Naive B cell (primary cell): Measurements from ENCODE around the gene ARRDC1. TPM values are rescaled to one million over a fixed set of nuclear protein-coding genes. Genes with fewer than 3 reads are reported as not detected.
A peak's percentile ranks its signal among the peaks of the same experiment; 100 is the strongest.

Experiments used
- ATAC-seq, 2 donors: fragments of 150-1000 bp; cut with Tn5 transposase; 2 replicates each; pipeline ENCODE4 v1.10.0; 2021; ENCODE audit warnings: low read depth in 2 of 2, mild to moderate bottlenecking in 2 of 2, moderate library complexity in 2 of 2
- DNase-seq: peaks from one replicate; pipeline ENCODE4 v3.0.0; 2022
- H3K27ac Mint-ChIP-seq, 6 donors: one replicate each; pipeline ENCODE4 v1.8.0; 2020 to 2022; ENCODE audit warnings: mild to moderate bottlenecking in 6 of 6, mixed read lengths in 6 of 6, moderate library complexity in 5 of 6, inconsistent platforms in 2 of 6
- H3K27me3 Mint-ChIP-seq, 3 donors: one replicate each; pipeline ENCODE4 v1.8.0; 2021 to 2022; ENCODE audit warnings: mixed read lengths in 3 of 3, mild to moderate bottlenecking in 1 of 3
- H3K36me3 Mint-ChIP-seq, 2 donors: one replicate each; pipeline ENCODE4 v1.8.0; 2020 to 2022; ENCODE audit warnings: mixed read lengths in 2 of 2, inconsistent platforms in 1 of 2, mild to moderate bottlenecking in 1 of 2
- H3K4me1 Mint-ChIP-seq, 3 donors: one replicate each; pipeline ENCODE4 v1.8.0; 2020 to 2022; ENCODE audit warnings: mixed read lengths in 3 of 3, inconsistent platforms in 1 of 3, mild to moderate bottlenecking in 1 of 3, moderate library complexity in 1 of 3
- H3K4me3 Mint-ChIP-seq, 8 donors: one replicate each; pipeline ENCODE4 v1.8.0; 2020 to 2022; ENCODE audit warnings: mild to moderate bottlenecking in 8 of 8, mixed read lengths in 8 of 8, moderate library complexity in 8 of 8, inconsistent platforms in 2 of 8
- H3K9me3 Mint-ChIP-seq, 7 donors: one replicate each; pipeline ENCODE4 v1.8.0; 2020 to 2022; ENCODE audit warnings: mixed read lengths in 7 of 7, mild to moderate bottlenecking in 5 of 7, inconsistent platforms in 2 of 7, moderate library complexity in 1 of 7
- polyA plus RNA-seq, 6 donors: library from polyadenylated mRNA; unstranded; fragments of 300-500 nt; fragmentation: Illumina TruSeq; gene quantifications; one replicate each; pipeline ENCODE4 v1.2.3, GENCODE V29; 2021; ENCODE audit warnings: low read depth in 6 of 6

Gene ARRDC1
- polyA plus RNA-seq, 6 donors from 2014 or later = 30.3 to 65.5 (median 40.0) TPM

DNA sequence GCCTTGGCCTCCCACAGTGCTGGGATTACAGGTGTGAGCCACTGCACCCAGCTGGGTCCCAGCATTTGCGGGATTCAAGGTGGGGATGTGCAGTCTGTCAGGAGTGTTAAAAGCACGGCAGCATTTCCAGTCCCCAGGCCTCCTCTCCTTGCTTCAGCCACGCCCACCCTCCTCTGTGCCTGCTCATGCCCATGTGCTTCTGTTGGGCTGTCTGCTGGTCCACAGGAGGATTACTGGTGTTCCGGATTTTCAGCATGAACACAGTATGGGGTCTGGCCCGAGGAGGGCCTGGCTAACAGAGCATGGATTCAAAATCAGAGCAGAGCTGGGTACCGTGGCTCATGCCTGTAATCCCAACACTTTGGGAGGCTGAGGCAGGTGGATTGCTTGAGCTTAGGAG, 5.5 kb downstream of the ARRDC1 start:
- no peaks in the 10 kb centered on the region for H3K36me3 Mint-ChIP-seq
- H3K9me3 Mint-ChIP-seq = peaks cover 0 to 2% (median 0%) of the 10 kb centered on the region in 7 donors
- no peaks in the 10 kb centered on the region for H3K27me3 Mint-ChIP-seq
- H3K4me3 Mint-ChIP-seq = no peak overlapping the region
- no peak for DNase-seq
- no peak overlapping the region for H3K27ac Mint-ChIP-seq
- H3K4me1 Mint-ChIP-seq = peaks cover 15 to 37% (median 25%) of the 10 kb centered on the region in 3 donors
- no peak for ATAC-seq

DNA sequence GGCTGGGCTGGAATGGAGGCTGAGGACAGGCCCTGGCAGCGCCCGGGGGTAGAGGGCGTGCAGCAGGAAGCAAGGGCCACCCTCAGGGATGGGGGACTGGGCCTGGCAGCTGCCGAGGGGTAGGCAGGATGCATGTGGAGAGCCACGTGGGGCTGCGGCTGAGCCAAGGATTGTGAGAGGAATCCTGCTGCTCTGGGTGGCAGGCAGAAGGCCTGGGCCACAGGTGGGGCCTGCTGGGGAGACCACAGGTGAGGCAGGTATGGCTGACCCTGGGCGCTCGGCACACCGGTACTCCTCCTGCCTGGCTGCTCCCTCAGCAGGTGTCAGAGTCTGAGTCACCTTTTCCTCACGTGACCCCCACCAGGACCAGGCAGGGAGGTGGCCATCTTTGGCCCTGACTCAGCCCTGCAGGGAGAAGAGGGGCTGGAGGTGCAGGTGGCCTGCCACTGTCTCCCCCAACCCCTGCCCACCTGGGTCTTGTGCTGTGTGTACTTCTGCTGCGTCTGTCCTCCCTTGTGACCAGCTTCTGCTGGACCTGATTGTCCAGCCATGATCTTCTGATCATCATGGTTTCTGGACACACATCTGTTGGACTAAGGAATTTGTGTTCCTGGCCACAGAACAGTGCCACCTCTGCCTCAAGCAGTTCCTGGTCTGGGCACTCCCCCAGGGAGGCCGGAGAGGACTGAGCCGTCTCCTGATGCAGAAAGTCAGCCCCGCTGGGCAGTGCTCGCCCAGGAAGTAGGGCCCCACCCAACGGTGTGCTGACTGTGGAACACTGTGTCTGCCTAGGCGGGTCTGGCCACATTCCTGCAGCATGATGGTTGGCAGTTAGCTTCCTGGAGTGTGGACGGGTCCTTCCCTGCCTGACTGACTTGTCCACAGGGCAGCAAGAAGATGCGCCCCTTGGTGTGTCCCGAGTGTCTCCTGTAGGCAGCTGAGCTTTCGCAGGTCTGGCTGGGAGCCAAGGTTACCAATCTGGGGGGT, 6.4 kb downstream of the ARRDC1 start:
- Mint-ChIP-seq H3K4me1 (peaks cover 13 to 32% (median 19%) of the 10 kb centered on the region in 3 donors), H3K4me3 (peak overlapping the region in 1 of 8 donors; percentile 49), H3K27me3 (no peaks in the 10 kb centered on the region), H3K36me3 (no peaks in the 10 kb centered on the region), H3K9me3 (peaks cover 0 to 2% (median 0%) of the 10 kb centered on the region in 7 donors), H3K27ac (no peak overlapping the region)
- ATAC-seq (no peak), DNase-seq (no peak)

DNA sequence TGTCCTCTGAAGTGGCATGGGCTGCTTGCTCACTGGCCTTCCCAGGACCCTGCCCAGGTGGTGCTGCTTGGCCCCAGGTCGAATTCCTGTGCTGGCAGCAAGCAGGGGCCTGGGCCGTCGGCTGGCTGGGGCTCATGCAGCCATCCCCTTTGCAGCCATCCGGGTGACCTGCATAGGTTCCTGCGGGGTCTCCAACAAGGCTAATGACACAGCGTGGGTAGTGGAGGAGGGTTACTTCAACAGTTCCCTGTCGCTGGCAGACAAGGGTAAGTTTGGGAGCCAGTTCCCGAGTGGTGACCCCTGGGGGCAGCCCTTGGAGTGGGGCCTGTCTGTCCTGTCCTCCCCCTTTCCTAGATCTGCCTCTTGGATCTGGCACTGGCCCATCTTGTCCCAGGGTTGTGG, 7.3 kb downstream of the ARRDC1 start:
- DNase-seq = no peak
- Mint-ChIP-seq H3K27ac (peak overlapping the region in 1 of 6 donors; percentile 9), H3K27me3 (no peaks in the 10 kb centered on the region), H3K4me3 (peak overlapping the region in 1 of 8 donors; percentile 54), H3K36me3 (no peaks in the 10 kb centered on the region), H3K9me3 (peaks cover 0 to 2% (median 0%) of the 10 kb centered on the region in 7 donors), H3K4me1 (peaks cover 13 to 32% (median 19%) of the 10 kb centered on the region in 3 donors)
- no peak for ATAC-seq

DNA sequence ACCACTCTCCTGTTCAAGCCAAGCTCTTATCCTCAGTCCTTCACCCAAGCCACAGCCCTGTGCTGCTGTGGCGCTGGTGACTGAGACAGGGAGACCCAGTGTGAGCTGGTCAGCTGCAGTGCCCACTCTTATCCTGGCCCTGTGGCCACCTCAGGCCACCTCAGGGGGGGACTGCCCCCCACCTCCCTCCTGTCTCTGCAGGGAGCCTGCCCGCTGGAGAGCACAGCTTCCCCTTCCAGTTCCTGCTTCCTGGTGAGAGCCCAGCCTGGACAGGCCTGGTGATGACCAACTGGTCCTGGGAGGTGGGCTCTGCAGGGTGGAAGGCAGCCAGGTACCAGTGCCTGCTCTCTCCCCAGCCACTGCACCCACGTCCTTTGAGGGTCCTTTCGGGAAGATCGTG, 7.8 kb downstream of the ARRDC1 start:
- DNase-seq (no peak), ATAC-seq (no peak)
- Mint-ChIP-seq H3K4me3 (no peak overlapping the region), H3K36me3 (no peaks in the 10 kb centered on the region), H3K27me3 (no peaks in the 10 kb centered on the region), H3K4me1 (peaks cover 17 to 34% (median 23%) of the 10 kb centered on the region in 3 donors), H3K27ac (no peak overlapping the region), H3K9me3 (peaks cover 0 to 2% (median 0%) of the 10 kb centered on the region in 7 donors)

DNA sequence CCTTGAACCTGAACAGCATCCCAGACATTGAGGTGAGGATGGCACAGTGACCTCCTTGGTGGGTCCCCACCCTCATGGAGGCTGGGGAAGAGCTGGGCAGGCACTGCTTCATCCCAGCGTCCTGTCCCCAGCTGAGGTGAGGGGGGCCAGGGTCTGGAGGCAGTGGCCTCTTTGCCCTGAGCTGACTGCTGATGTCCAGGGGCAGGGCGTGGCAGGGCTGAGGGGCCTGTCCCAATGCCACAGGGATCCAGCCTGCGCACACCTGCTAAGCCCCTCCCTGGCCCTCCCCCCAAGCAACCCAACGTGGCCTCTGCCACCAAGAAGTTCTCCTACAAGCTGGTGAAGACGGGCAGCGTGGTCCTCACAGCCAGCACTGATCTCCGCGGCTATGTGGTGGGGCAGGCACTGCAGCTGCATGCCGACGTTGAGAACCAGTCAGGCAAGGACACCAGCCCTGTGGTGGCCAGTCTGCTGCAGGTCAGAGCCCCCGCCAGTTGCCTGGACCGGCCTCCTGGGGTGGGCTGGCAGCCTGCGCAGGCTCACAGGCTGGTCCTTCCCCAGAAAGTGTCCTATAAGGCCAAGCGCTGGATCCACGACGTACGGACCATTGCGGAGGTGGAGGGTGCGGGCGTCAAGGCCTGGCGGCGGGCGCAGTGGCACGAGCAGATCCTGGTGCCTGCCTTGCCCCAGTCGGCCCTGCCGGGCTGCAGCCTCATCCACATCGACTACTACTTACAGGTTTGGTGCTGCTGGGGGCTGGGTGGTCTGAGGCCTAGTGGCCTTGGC, 8.4 kb downstream of the ARRDC1 start:
- H3K36me3 Mint-ChIP-seq = no peaks in the 10 kb centered on the region
- ATAC-seq = no peak
- peaks cover 0 to 2% (median 0%) of the 10 kb centered on the region in 7 donors for H3K9me3 Mint-ChIP-seq
- DNase-seq = no peak
- no peaks in the 10 kb centered on the region for H3K27me3 Mint-ChIP-seq
- H3K4me1 Mint-ChIP-seq = peaks cover 17 to 27% (median 23%) of the 10 kb centered on the region in 3 donors
- no peak overlapping the region for H3K27ac Mint-ChIP-seq
- no peak overlapping the region for H3K4me3 Mint-ChIP-seq

DNA sequence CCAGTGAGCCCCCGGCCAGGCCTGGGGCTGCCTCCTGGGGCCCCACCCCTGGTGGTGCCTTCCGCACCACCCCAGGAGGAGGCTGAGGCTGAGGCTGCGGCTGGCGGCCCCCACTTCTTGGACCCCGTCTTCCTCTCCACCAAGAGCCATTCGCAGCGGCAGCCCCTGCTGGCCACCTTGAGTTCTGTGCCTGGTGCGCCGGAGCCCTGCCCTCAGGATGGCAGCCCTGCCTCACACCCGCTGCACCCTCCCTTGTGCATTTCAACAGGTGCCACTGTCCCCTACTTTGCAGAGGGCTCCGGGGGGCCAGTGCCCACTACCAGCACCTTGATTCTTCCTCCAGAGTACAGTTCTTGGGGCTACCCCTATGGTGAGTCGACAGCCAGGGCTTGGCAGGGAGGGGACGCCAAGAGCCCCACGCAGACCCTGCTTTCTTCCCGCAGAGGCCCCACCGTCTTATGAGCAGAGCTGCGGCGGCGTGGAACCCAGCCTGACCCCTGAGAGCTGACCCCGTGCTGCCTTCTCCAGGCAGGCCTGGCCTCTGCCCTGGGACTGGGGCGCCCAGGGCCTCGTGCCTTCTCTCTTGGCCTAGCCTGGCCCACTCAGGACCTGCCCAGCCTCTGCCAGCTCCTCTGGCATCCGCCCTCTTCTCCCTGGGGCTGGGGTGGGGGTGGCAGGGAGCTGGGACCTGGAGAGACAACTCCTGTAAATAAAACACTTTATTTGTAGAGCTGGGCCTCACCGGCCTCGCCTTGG, 9.3 kb downstream of the ARRDC1 start:
- DNase-seq (no peak), ATAC-seq (no peak)
- H3K27me3 Mint-ChIP-seq = no peaks in the 10 kb centered on the region
- H3K4me1 Mint-ChIP-seq = peaks cover 21 to 32% (median 28%) of the 10 kb centered on the region in 3 donors
- H3K27ac Mint-ChIP-seq = no peak overlapping the region
- peaks cover 0 to 2% (median 0%) of the 10 kb centered on the region in 7 donors for H3K9me3 Mint-ChIP-seq
- peak overlapping the region in 1 of 8 donors; percentile 51 for H3K4me3 Mint-ChIP-seq
- no peaks in the 10 kb centered on the region for H3K36me3 Mint-ChIP-seq

DNA sequence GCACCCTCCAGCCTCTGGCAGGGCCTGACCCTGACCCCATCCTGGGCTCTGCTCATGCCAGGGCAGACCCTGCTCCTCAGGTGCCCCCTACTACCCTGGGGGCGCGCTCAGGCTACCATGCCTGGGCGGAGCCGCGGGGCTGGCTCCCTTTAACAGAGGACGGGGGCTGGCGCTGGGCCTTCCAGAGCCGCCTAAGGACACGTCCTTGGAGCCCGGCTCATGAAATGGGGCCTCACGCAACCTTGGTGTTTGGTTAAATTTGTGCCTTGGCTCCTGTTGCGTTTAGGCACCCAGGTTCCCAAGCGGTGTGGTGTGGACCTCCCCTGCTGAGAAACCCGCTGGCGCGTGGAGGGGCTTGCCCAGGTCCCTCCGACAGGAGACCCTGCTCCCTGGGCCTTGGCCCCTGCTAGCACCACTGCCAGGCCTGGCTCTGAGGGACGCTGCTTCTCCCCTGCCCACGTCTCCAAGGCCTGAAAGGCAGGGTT, 9.9 kb downstream of the ARRDC1 start:
- ATAC-seq (no peak), DNase-seq (no peak)
- Mint-ChIP-seq H3K9me3 (peaks cover 0 to 2% (median 0%) of the 10 kb centered on the region in 7 donors), H3K27me3 (no peaks in the 10 kb centered on the region), H3K4me3 (peak overlapping the region in 2 of 8 donors; percentile 37 to 87), H3K27ac (no peak overlapping the region), H3K36me3 (no peaks in the 10 kb centered on the region), H3K4me1 (peaks cover 24 to 33% (median 31%) of the 10 kb centered on the region in 3 donors)

DNA sequence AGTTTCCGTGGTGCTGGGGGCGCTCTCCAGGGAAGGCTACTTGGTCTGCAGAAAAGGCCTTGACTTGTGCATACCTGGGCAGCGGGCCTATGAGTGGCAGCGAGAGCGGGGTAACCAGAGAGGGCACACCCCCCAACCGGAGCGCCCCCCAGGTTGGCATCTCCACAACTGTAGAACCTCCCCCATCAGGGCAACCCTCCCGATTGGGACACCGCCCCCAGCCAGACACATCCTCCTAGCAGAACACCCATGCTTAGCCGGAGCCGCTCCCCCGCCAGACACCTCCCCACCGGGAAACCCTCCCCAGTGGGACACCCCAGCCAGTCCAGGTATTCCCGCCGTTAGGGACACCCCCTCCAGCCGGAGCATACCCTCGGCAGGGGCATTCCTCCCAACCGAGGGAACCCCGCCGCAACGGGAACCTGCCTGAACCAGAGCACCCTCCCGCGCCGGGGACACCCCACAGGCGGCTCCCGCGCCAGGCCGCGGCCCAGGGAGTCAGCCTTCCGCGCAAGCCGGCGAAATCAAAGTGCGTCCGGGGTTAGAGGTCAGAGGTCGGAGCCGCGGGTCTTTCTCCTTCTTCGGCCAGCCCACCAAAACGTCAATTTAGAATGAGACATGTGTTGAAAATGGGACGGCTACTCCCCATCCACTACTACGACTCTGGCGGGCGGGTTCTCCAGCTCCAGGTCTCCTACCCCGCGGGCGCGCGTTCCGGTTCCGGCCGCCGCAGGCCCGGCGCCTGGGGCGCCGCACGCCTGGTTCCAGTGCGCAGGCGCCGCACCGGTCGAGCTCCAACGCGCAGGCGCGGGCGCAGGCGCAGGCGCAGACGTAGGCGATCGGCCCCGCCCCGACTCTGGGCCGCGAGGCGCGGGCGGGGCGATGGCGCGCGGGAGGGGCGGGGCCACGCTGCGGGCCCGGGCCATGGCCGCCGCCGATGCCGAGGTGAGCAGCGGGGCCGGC, 12.9 kb downstream of the ARRDC1 start, which contains the start of gene EHMT1:
Gene EHMT1, plus strand, starts transcription at position 901 of the 963 bp plus-strand sequence. Its CDS starts 24 bp downstream, at position 925.
- Mint-ChIP-seq H3K36me3 (no peaks in the 10 kb centered on the region), H3K9me3 (peaks cover 0 to 2% (median 0%) of the 10 kb centered on the region in 7 donors), H3K4me3 (peak within 1 kb of the TSS; percentile 85 to 97 (median 94)), H3K27me3 (no peaks in the 10 kb centered on the region), H3K27ac (peak within 1 kb of the TSS; percentile 85 to 97 (median 90)), H3K4me1 (peaks cover 23 to 48% (median 42%) of the 10 kb centered on the region in 3 donors)
- peak; percentile 94 for DNase-seq
- peak; percentile 81 to 84 for ATAC-seq

DNA sequence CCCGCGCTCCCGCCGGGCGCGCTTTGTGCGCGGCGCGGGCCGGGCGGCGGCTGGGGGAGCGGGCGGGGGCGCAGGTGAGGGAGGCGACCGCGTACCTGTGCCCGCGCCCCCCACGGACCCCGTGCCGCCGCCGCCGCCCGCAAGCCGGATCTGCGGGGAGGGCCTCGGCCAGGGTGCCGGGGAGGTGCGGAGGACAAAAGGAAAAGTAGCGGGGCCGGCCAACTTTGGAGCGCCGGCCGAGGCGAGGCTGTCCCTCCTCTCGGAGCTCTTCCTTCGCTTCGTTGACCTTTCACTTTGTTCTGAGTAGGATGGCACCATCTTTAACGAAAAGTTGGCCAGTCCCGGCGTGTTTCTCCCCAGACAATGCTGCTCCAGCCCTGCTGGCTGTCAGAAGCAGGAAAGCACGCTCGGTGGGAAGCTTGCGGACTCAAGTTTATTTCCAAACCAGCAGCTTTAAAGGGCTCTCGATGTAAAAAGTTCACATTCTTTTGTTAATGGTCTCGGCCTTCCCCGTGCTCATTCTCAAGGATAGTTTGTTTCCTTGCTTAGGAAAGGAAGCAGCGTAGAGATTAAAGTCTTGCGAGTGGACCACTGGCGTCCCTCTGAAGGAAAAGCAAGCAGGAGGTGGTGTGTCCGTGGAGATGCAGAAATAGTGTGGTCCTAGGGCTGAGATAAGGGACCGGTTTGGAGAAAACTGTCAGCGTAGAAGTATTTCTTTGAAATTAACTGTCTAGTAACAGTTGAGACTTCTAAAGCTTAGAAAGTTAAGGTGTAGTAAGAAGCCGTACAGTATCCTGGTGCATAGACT, 14.0 kb downstream of the ARRDC1 start:
- DNase-seq (peak; percentile 45), ATAC-seq (peak; percentile 39 to 41)
- H3K9me3 Mint-ChIP-seq = peaks cover 0 to 2% (median 0%) of the 10 kb centered on the region in 7 donors
- peak overlapping the region; percentile 85 to 97 (median 92) for H3K4me3 Mint-ChIP-seq
- H3K36me3 Mint-ChIP-seq = no peaks in the 10 kb centered on the region
- H3K27ac Mint-ChIP-seq = peak overlapping the region; percentile 74 to 97 (median 87)
- H3K4me1 Mint-ChIP-seq = peaks cover 23 to 54% (median 42%) of the 10 kb centered on the region in 3 donors
- H3K27me3 Mint-ChIP-seq = no peaks in the 10 kb centered on the region

DNA sequence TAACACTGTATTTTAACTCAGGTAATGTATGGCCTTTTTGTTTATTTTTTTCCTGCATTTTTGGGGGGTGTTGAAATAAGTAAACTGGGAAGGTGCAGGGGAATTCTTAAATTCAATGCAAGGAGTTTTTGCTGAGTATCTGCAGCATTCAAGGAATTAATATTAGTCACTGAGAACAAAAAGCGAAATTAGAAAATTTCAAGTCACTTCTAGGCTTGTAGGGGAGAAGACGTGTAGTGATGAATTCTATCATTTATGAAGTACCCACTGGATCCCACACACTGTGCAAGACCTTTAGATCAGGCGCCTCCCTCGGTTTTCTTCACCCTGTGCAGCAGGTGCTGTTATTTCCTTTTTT, 14.5 kb downstream of the ARRDC1 start:
- Mint-ChIP-seq H3K4me3 (peak overlapping the region; percentile 85 to 97 (median 92)), H3K4me1 (peaks cover 21 to 60% (median 38%) of the 10 kb centered on the region in 3 donors), H3K27me3 (no peaks in the 10 kb centered on the region), H3K27ac (peak overlapping the region in 4 of 6 donors; percentile 74 to 93 (median 87)), H3K36me3 (no peaks in the 10 kb centered on the region), H3K9me3 (no peaks in the 10 kb centered on the region)
- ATAC-seq (no peak), DNase-seq (no peak)

DNA sequence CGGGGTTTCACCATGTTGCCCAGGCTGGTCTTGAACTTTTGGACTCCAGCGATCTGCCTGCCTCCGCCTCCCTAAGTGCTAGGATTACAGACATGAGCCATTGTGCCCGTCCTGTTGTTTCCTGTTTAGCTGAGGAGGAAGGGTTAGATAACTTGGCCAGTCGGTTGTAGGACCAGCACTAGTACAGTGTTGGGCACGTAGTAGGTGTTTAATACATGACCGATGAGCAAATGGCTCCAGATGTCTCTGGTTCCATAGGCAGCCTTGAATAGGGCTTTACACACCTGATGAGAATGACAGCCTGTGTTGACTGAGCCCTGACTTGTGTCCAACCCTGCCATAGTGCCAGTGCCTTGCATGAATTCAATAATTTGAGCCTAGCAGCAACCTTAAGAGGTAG, 15.1 kb downstream of the ARRDC1 start:
- ATAC-seq (no peak), DNase-seq (no peak)
- Mint-ChIP-seq H3K36me3 (no peaks in the 10 kb centered on the region), H3K9me3 (no peaks in the 10 kb centered on the region), H3K4me3 (peak overlapping the region in 7 of 8 donors; percentile 22 to 97 (median 71)), H3K27me3 (no peaks in the 10 kb centered on the region), H3K27ac (peak overlapping the region in 1 of 6 donors; percentile 56), H3K4me1 (peaks cover 26 to 66% (median 44%) of the 10 kb centered on the region in 3 donors)
